Suprapubic skin (tissue), 4 donors: ENCODE results near the gene ZNF579. TPM values are rescaled to one million over a fixed set of nuclear protein-coding genes. Genes with fewer than 3 reads are reported as not detected.

Source experiments
- DNase-seq, 2 donors: peaks; one replicate each; pipeline ENCODE4 v3.0.0-alpha.2; 2019; ENCODE audit warnings: low spot score in 2 of 2
- H3K27ac ChIP-seq: fragments of 200-600 bp; sonication (generic); one replicate; pipeline ENCODE4 v1.5.1; 2019
- H3K27me3 ChIP-seq: fragments of 200-600 bp; sonication (generic); one replicate; pipeline ENCODE4 v1.5.1; 2019
- H3K36me3 ChIP-seq: fragments of 200-600 bp; sonication (generic); one replicate; pipeline ENCODE4 v1.5.1; 2019
- H3K4me1 ChIP-seq: fragments of 200-600 bp; sonication (generic); one replicate; pipeline ENCODE4 v1.5.1; 2019
- H3K4me3 ChIP-seq: fragments of 200-600 bp; sonication (generic); one replicate; pipeline ENCODE4 v1.5.1; 2019; ENCODE audit warnings: mild to moderate bottlenecking
- H3K9me3 ChIP-seq: fragments of 200-600 bp; sonication (generic); one replicate; pipeline ENCODE4 v1.5.1; 2019
- CTCF ChIP-seq, 2 donors: fragments of 200-600 bp in 1 of 2; fragments of 450-650 bp in 1 of 2; sonication (generic) in 1 of 2; IDR thresholded peaks; one replicate each; pipeline ENCODE4 v1.5.1; 2016 to 2019; ENCODE audit warnings: antibody characterized with exemption in 2 of 2, mild to moderate bottlenecking in 1 of 2, moderate library complexity in 1 of 2
- EP300 ChIP-seq: sonication (generic); formaldehyde crosslinking; IDR thresholded peaks from one replicate; pipeline ENCODE4 v1.6.1; 2017; ENCODE audit warnings: antibody characterized with exemption
- POLR2A ChIP-seq, 2 donors: fragments of 450-650 bp; IDR thresholded peaks; one replicate each; pipeline ENCODE4 v1.6.1; 2017; ENCODE audit warnings: antibody characterized with exemption in 2 of 2, mild to moderate bottlenecking in 2 of 2, moderate library complexity in 2 of 2
- POLR2AphosphoS5 ChIP-seq, 3 donors: sonication (generic); formaldehyde crosslinking; IDR thresholded peaks; one replicate each; pipeline ENCODE4 v1.6.1; 2017; ENCODE audit warnings: antibody characterized with exemption in 3 of 3
- WGBS: methylation state at CpG from one replicate; pipeline ENCODE4 v1.1.5; 2018; 5-methylcytosine and 5-hydroxymethylcytosine counted together
- total RNA-seq, 4 donors: library from RNA; depleted of rRNA; stranded (reverse); fragments of >200 nt; gene quantifications; one replicate each; pipeline ENCODE4 v1.1.0, GENCODE V29; 2016

The ZNF579 gene
- total RNA-seq, 4 donors from 2014 or later, result 1.8 to 3.1 (median 2.8) TPM

GRCh38 chr19:55611983-55612645 lies 31.5 kb upstream of the ZNF579 start:
- no peak for DNase-seq
- H3K36me3 ChIP-seq, result peaks cover 56% of the 10 kb centered on the region
- H3K4me1 ChIP-seq, result peaks cover 18% of the 10 kb centered on the region
- whole genome bisulfite sequencing, result 62% methylated on average over 3 of the region's 3 CpGs
- no peaks in the 10 kb centered on the region for H3K27me3 ChIP-seq
- no peak overlapping the region for H3K27ac ChIP-seq
- H3K4me3 ChIP-seq, result no peak overlapping the region
- no peak for TF ChIP-seq POLR2AphosphoS5 (IDR thresholded peaks at IDR 0.05)
- TF ChIP-seq POLR2A (IDR thresholded peaks at IDR 0.05), result no peak
- no peak for TF ChIP-seq EP300
- TF ChIP-seq CTCF (IDR thresholded peaks at IDR 0.05), result no peak
- no peaks in the 10 kb centered on the region for H3K9me3 ChIP-seq

GRCh38 chr19:55611300-55611982 lies 30.8 kb upstream of the ZNF579 start:
- no peaks in the 10 kb centered on the region for H3K27me3 ChIP-seq
- no peak overlapping the region for H3K4me3 ChIP-seq
- DNase-seq, result no peak
- H3K4me1 ChIP-seq, result peaks cover 25% of the 10 kb centered on the region
- H3K27ac ChIP-seq, result no peak overlapping the region
- TF ChIP-seq CTCF (IDR thresholded peaks at IDR 0.05), result no peak
- no peak for TF ChIP-seq EP300
- no peak for TF ChIP-seq POLR2AphosphoS5 (IDR thresholded peaks at IDR 0.05)
- no peak for TF ChIP-seq POLR2A (IDR thresholded peaks at IDR 0.05)
- no peaks in the 10 kb centered on the region for H3K9me3 ChIP-seq
- 75% methylated on average over 12 of the region's 15 CpGs for WGBS
- H3K36me3 ChIP-seq, result peaks cover 50% of the 10 kb centered on the region

GRCh38 chr19:55609326-55609725 lies 28.7 kb upstream of the ZNF579 start:
- H3K4me1 ChIP-seq, result peaks cover 37% of the 10 kb centered on the region
- H3K9me3 ChIP-seq, result no peaks in the 10 kb centered on the region

GRCh38 chr19:55606817-55607216 lies 26.2 kb upstream of the ZNF579 start:
- peaks cover 27% of the 10 kb centered on the region for H3K36me3 ChIP-seq
- H3K4me1 ChIP-seq, result peaks cover 44% of the 10 kb centered on the region
- H3K9me3 ChIP-seq, result no peaks in the 10 kb centered on the region
- 66% methylated on average over 9 of the region's 9 CpGs for WGBS
- TF ChIP-seq EP300 (no peak), POLR2AphosphoS5 (IDR thresholded peaks at IDR 0.05) (no peak), POLR2A (IDR thresholded peaks at IDR 0.05) (no peak), CTCF (IDR thresholded peaks at IDR 0.05) (no peak)
- no peaks in the 10 kb centered on the region for H3K27me3 ChIP-seq
- H3K27ac ChIP-seq, result no peak overlapping the region
- DNase-seq, result no peak
- no peak overlapping the region for H3K4me3 ChIP-seq

More at GRCh38 chr19:55609326-55609725, 28.7 kb upstream of the ZNF579 start:
- Histone ChIP-seq H3K27me3 (no peaks in the 10 kb centered on the region), H3K36me3 (peaks cover 29% of the 10 kb centered on the region), H3K4me3 (no peak overlapping the region), H3K27ac (no peak overlapping the region)
- TF ChIP-seq POLR2AphosphoS5 (IDR thresholded peaks at IDR 0.05) (no peak), POLR2A (IDR thresholded peaks at IDR 0.05) (no peak), EP300 (no peak), CTCF (IDR thresholded peaks at IDR 0.05) (no peak)
- 95% methylated on average over 5 of the region's 5 CpGs for WGBS
- no peak for DNase-seq

- Histone ChIP-seq H3K27ac (no peak overlapping the region), H3K4me3 (peak overlapping the region; percentile 69), H3K9me3 (no peaks in the 10 kb centered on the region), H3K4me1 (peaks cover 43% of the 10 kb centered on the region), H3K27me3 (no peaks in the 10 kb centered on the region), H3K36me3 (peaks cover 27% of the 10 kb centered on the region)
- DNase-seq, result no peak
- 12% methylated on average over 12 of the region's 12 CpGs for WGBS
- TF ChIP-seq EP300, result no peak
- no peak for TF ChIP-seq CTCF (IDR thresholded peaks at IDR 0.05)
- TF ChIP-seq POLR2A (IDR thresholded peaks at IDR 0.05), result no peak
- no peak for TF ChIP-seq POLR2AphosphoS5 (IDR thresholded peaks at IDR 0.05)
Measured at GRCh38 chr19:55606471-55606787, 25.8 kb upstream of the ZNF579 start.
